IMR-90 (cell line): ENCODE data around the gene KRT222.

ENCODE experiments used
- CTCF ChIP-seq: conservative IDR thresholded peaks from 2 replicates; pipeline ENCODE4 v1.5.1; 2012; ENCODE audit warnings: mild to moderate bottlenecking, low read depth, low read length, improper control_type of control experiment
- MXI1 ChIP-seq: IDR thresholded peaks from 2 replicates; pipeline ENCODE4 v1.6.1; 2012; ENCODE audit warnings: low read depth, mild to moderate bottlenecking, low read length, moderate library complexity, borderline replicate concordance
- POLR2A ChIP-seq: IDR thresholded peaks from 2 replicates; pipeline ENCODE4 v1.6.1; 2012; ENCODE audit warnings: mild to moderate bottlenecking, low read depth, low read length
- RAD21 ChIP-seq: IDR thresholded peaks from 2 replicates; pipeline ENCODE4 v1.6.1; 2012; ENCODE audit warnings: low read length, improper control_type of control experiment
- RCOR1 ChIP-seq: IDR thresholded peaks from 2 replicates; pipeline ENCODE4 v1.6.1; 2012; ENCODE audit warnings: mild to moderate bottlenecking, low read length, improper control_type of control experiment; ENCODE audit not compliant: insufficient replicate concordance
- SMC3 ChIP-seq: fragments of 150-350 bp; IDR thresholded peaks from 2 replicates; pipeline ENCODE4 v1.6.1; 2016; ENCODE audit warnings: low read depth, mild to moderate bottlenecking, antibody characterized with exemption, low read length, moderate library complexity
- USF2 ChIP-seq: fragments of 150-350 bp; IDR thresholded peaks from 2 replicates; pipeline ENCODE4 v1.6.1; 2017; ENCODE audit warnings: mild to moderate bottlenecking, antibody characterized with exemption, low read length, low read depth

DNA sequence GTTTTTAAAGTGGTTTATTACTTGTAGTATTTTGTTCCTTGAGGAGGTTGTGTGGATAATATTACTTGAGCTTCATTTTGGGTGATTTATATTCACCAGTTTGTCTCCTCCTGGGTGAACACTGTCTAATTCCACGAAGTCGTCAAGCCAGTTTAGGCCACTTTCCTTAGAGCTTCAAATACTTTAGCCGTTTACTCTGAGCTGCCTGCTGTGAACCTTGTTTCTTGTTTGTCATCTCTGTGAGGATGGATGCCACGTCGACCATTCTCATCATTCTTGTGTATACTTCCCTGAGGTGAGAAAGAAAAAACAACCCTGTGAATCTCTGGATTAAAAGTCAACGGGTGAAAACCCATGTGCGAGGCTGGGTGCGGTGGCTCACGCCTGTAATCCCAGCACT, 29.6 kb upstream of the KRT222 start:
- no peak for TF ChIP-seq CTCF
- no peak for TF ChIP-seq POLR2A
- TF ChIP-seq MXI1: no peak
- no peak for TF ChIP-seq RCOR1
- TF ChIP-seq USF2: no peak
- no peak for TF ChIP-seq SMC3
- no peak for TF ChIP-seq RAD21
